Right lobe of liver (tissue), 6 donors: ENCODE data around the gene UBXN4. TPM values are rescaled to one million over a fixed set of nuclear protein-coding genes. Genes with fewer than 3 reads are reported as not detected.
A peak's percentile ranks its signal among the peaks of the same experiment; 100 is the strongest.

ENCODE experiments used
- ATAC-seq, 4 donors: fragments of 200-7000 bp; cut with Tn5 transposase; one replicate each; pipeline ENCODE4 v1.9.1; 2020; ENCODE audit warnings: mild to moderate bottlenecking in 4 of 4, moderate library complexity in 4 of 4
- DNase-seq, 3 donors: peaks; one replicate each; pipeline ENCODE4 v3.0.0-alpha.2; 2020
- H3K27ac ChIP-seq, 3 donors: fragments of 200-600 bp; one replicate each; pipeline ENCODE4 v1.8.0; 2022
- H3K27me3 ChIP-seq, 2 donors: fragments of 200-600 bp; one replicate each; pipeline ENCODE4 v1.8.0; 2022
- H3K36me3 ChIP-seq, 4 donors: fragments of 200-600 bp; sonication (generic) in 1 of 4; one replicate each; pipeline versions ENCODE4 v1.5.1 to v1.8.0; 2017 to 2022; ENCODE audit warnings: control low read depth in 1 of 4
- H3K4me1 ChIP-seq, 4 donors: fragments of 200-600 bp; sonication (generic) in 1 of 4; one replicate each; pipeline versions ENCODE4 v1.5.1 to v1.8.0; 2017 to 2022; ENCODE audit warnings: control low read depth in 1 of 4
- H3K4me3 ChIP-seq, 3 donors: fragments of 200-600 bp; one replicate each; pipeline ENCODE4 v1.8.0; 2022
- H3K9me3 ChIP-seq, 4 donors: fragments of 200-600 bp; sonication (generic) in 1 of 4; one replicate each; pipeline versions ENCODE4 v1.5.1 to v1.8.0; 2017 to 2022; ENCODE audit warnings: control low read depth in 1 of 4
- CTCF ChIP-seq, 4 donors: fragments of 200-600 bp in 3 of 4; fragments of 450-650 bp in 1 of 4; IDR thresholded peaks; one replicate each; pipeline versions ENCODE4 v1.5.1 to v1.8.0; 2016 to 2022; ENCODE audit warnings: antibody characterized with exemption in 4 of 4, mild to moderate bottlenecking in 2 of 4
- POLR2A ChIP-seq: fragments of 450-650 bp; IDR thresholded peaks from one replicate; pipeline ENCODE4 v1.6.1; 2017; ENCODE audit warnings: antibody characterized with exemption, mild to moderate bottlenecking
- WGBS: methylation state at CpG from one replicate; pipeline ENCODE4 v1.1.6; 2018; ENCODE audit warnings: low coverage, low lambda C conversion rate; ENCODE audit not compliant: insufficient coverage; ENCODE audit errors: missing lambda C conversion rate; 5-methylcytosine and 5-hydroxymethylcytosine counted together
- intact Hi-C, 2 donors: fragments of 100-400 bp; cut with DNase I; formaldehyde crosslinking; loops; one replicate each; pipeline versions ENCODE4 v1.11.2 to v1.14.1; 2022
- total RNA-seq, 6 experiments: library from RNA; depleted of rRNA in 2 of 6; stranded (reverse); fragments of >200 nt in 2 of 6; fragmentation: NEBNext Ultra II Directional in 3 of 6; extraction: Animal tissue kit (Norgen Biotek cat#: 25700) in 3 of 6; gene quantifications; one replicate each; pipeline versions ENCODE4 v1.1.0 to v1.2.4, GENCODE V29; 2016 to 2023
- donor health status: DM: no; HTN: yes; CAD: no.
- donor health status: DM: no; HTN: no; CAD: no.
- donor health status: DM: no; HTN: no; CAD: no.
- donor health status: DM: no; HTN: yes; CAD: no.
- donor health status: DM: no; HTN: yes; CAD: no.

UBXN4 gene
- total RNA-seq, 6 experiments from 2014 or later, result 49.4 to 78.2 (median 62.5) TPM

GRCh38 chr2:135741043-135741394, 636 bp upstream of the UBXN4 start:
- Histone ChIP-seq H3K36me3 (no peaks in the 10 kb centered on the region), H3K9me3 (no peaks in the 10 kb centered on the region), H3K4me3 (peak overlapping the region in 1 of 3 donors; percentile 93), H3K27ac (no peak overlapping the region), H3K27me3 (no peaks in the 10 kb centered on the region), H3K4me1 (peaks cover 0 to 15% (median 0%) of the 10 kb centered on the region in 4 donors)
- ATAC-seq, result no peak
- intact Hi-C loops, result no loop called here
- no peak for DNase-seq
- no peak for TF ChIP-seq CTCF (IDR thresholded peaks at IDR 0.05)
- no peak for TF ChIP-seq POLR2A
- WGBS, result 78% methylated on average over 9 of the region's 11 CpGs

GRCh38 chr2:135742325-135742757, 686 bp downstream of the UBXN4 start:
- peaks cover 0 to 15% (median 0%) of the 10 kb centered on the region in 4 donors for H3K4me1 ChIP-seq
- H3K27ac ChIP-seq, result peak overlapping the region; percentile 98 to 100 (median 99)
- WGBS, result 1% methylated on average over 20 of the region's 34 CpGs
- no peaks in the 10 kb centered on the region for H3K36me3 ChIP-seq
- H3K4me3 ChIP-seq, result peak overlapping the region; percentile 93 to 95 (median 93)
- peak; percentile 41 for TF ChIP-seq POLR2A
- no peak for TF ChIP-seq CTCF (IDR thresholded peaks at IDR 0.05)
- no peaks in the 10 kb centered on the region for H3K27me3 ChIP-seq
- ATAC-seq (peak; percentile 34 to 55 (median 48)), DNase-seq (peak in 2 of 3 donors; percentile 54 to 60)
- H3K9me3 ChIP-seq, result no peaks in the 10 kb centered on the region
- intact Hi-C loops, result no loop called here

GRCh38 chr2:135743860-135744259, 2.2 kb downstream of the UBXN4 start:
- ATAC-seq (no peak), DNase-seq (no peak)
- Histone ChIP-seq H3K36me3 (peaks cover 0 to 12% (median 2%) of the 10 kb centered on the region in 4 donors), H3K27me3 (no peaks in the 10 kb centered on the region), H3K27ac (peak overlapping the region in 1 of 3 donors; percentile 98), H3K4me3 (peak overlapping the region in 1 of 3 donors; percentile 93), H3K9me3 (no peaks in the 10 kb centered on the region), H3K4me1 (peaks cover 0 to 15% (median 0%) of the 10 kb centered on the region in 4 donors)
- WGBS, result 68% methylated on average over 1 of the region's 1 CpG
- TF ChIP-seq POLR2A, result no peak
- TF ChIP-seq CTCF (IDR thresholded peaks at IDR 0.05), result no peak
- intact Hi-C loops, result no loop called here

GRCh38 chr2:135744760-135745314, 3.2 kb downstream of the UBXN4 start:
- Histone ChIP-seq H3K4me1 (peaks cover 0 to 15% (median 0%) of the 10 kb centered on the region in 4 donors), H3K27ac (no peak overlapping the region), H3K27me3 (no peaks in the 10 kb centered on the region), H3K4me3 (no peak overlapping the region), H3K36me3 (peaks cover 0 to 21% (median 8%) of the 10 kb centered on the region in 4 donors), H3K9me3 (no peaks in the 10 kb centered on the region)
- TF ChIP-seq CTCF (IDR thresholded peaks at IDR 0.05), result peak; percentile 8 to 23 (median 14)
- no peak for TF ChIP-seq POLR2A
- peak in 1 of 4 donors; percentile 4 for ATAC-seq
- no peak for DNase-seq
- WGBS, result 69% methylated on average over 4 of the region's 5 CpGs
- intact Hi-C loops, result no loop called here
